GM12878 (cell line): ENCODE measurements around the gene TCAF1.
"Not testable (repeated sequence)": the region's sequence is repeated elsewhere in the genome, so short reads cannot be mapped to it uniquely, and the experiment has no call there.

Source experiments
- CTCF ChIP-seq, 3 experiments: IDR thresholded peaks in 2 of 3; conservative IDR thresholded peaks in 1 of 3; 2 replicates each; pipeline ENCODE4 v1.5.1; 2011; ENCODE audit warnings: low read depth in 3 of 3, low read length in 3 of 3, mild to moderate bottlenecking in 3 of 3, control low read depth in 2 of 3, moderate library complexity in 2 of 3, inconsistent platforms in 1 of 3, mixed read lengths in 1 of 3; ENCODE audit not compliant: control insufficient read depth in 2 of 3, insufficient read depth in 1 of 3; ENCODE audit errors: extremely low read depth in 1 of 3
- EZH2 ChIP-seq: IDR thresholded peaks from 2 replicates; pipeline ENCODE4 v1.6.1; 2012; ENCODE audit warnings: low read depth, mild to moderate bottlenecking, control low read depth, inconsistent platforms, low read length, borderline replicate concordance; ENCODE audit not compliant: control insufficient read depth
- GABPA ChIP-seq: IDR thresholded peaks from 2 replicates; pipeline ENCODE4 v1.6.1; 2014; ENCODE audit warnings: antibody characterized with exemption, low read depth, mild to moderate bottlenecking, inconsistent platforms
- POLR2AphosphoS5 ChIP-seq: IDR thresholded peaks from 2 replicates; pipeline ENCODE4 v1.6.1; 2011; ENCODE audit warnings: mild to moderate bottlenecking, low read length, inconsistent platforms
- SP1 ChIP-seq: IDR thresholded peaks from one replicate; pipeline ENCODE4 v1.6.1; 2011; ENCODE audit warnings: low read depth, low read length
- TCF7 ChIP-seq: IDR thresholded peaks from 2 replicates; pipeline ENCODE4 v1.6.1; 2014; ENCODE audit warnings: antibody characterized with exemption, borderline replicate concordance

DNA sequence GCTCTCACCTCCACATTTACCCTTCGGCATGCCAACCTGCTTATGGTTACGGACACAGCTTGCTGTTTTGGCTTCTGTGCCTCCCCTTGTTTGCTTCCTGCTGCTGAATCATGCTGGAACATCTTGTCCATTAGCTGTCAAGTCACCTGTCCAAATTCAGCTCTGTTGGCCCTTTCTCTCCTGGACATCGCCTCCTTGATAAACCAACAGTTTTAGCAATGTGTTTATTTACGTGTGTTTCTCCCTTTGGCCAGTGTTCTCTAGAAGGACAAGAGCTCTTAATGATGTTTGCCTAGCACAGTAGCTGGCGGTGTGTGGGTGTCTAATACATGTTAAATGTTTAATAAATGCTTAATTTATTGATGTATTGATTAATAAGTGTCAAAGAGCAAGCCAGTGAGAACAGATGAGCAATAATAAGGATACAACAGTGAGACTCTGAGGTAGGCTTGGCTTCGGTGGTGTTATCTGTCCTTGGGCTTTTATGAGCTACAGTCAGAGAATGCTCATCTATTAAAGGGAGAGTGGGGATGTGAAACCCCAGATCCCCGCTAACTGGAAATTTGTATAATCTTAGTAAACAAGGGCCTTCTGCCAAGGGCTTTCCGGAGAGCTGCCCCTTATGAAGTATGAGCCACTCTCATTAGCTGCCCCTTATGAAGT is 85.4 kb downstream of the TCAF1 start:
- TF ChIP-seq CTCF (IDR thresholded peaks at IDR 0.05 in 2 of 3, conservative IDR thresholded peaks at IDR 0.05 in 1 of 3; ENCODE audit: control insufficient read depth in 2 of 3, extremely low read depth in 1 of 3, insufficient read depth in 1 of 3, low read depth in 3 of 3, low read length in 3 of 3); POLR2AphosphoS5; TCF7; GABPA; EZH2; SP1: not testable (repeated sequence)
